GM12873 (cell line): ENCODE measurements around the gene SETD4.

Source experiments
- TF ChIP-seq, protein P1 (sequence below): IDR thresholded peaks from 2 replicates; pipeline ENCODE4 v1.5.1; 2012; ENCODE audit warnings: low read depth, mild to moderate bottlenecking, moderate library complexity, low read length, control low read depth; ENCODE audit not compliant: insufficient read depth; ENCODE audit errors: missing control alignments

Gene SETD4

DNA sequence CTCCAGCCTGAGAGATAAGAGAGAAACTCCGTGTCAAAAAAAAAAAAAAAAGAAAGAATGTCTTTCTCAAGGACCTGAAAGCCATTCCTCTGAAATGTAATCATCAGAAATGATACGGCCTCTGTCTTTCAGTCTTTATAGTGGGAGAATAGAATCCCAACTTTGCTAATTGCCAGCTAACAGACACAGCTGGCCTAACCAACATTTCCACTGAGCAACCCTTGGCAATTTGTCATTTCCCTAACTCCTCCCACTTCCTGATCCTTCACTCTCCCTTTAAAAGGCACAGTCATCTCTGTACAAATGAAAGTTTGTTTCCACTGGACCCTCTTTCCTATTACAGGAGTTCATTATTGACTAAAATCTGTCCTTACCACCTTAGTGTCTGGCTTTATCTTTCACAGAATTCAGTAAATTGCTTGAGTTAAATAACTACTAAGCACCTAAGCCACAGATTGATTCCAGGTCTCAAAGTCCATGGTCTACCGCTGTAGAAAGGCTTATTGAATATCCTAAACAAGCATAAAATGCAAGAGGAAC, 5.2 kb upstream of the SETD4 start:
- TF ChIP-seq, protein P1, sequence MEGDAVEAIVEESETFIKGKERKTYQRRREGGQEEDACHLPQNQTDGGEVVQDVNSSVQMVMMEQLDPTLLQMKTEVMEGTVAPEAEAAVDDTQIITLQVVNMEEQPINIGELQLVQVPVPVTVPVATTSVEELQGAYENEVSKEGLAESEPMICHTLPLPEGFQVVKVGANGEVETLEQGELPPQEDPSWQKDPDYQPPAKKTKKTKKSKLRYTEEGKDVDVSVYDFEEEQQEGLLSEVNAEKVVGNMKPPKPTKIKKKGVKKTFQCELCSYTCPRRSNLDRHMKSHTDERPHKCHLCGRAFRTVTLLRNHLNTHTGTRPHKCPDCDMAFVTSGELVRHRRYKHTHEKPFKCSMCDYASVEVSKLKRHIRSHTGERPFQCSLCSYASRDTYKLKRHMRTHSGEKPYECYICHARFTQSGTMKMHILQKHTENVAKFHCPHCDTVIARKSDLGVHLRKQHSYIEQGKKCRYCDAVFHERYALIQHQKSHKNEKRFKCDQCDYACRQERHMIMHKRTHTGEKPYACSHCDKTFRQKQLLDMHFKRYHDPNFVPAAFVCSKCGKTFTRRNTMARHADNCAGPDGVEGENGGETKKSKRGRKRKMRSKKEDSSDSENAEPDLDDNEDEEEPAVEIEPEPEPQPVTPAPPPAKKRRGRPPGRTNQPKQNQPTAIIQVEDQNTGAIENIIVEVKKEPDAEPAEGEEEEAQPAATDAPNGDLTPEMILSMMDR, result no peak

DNA sequence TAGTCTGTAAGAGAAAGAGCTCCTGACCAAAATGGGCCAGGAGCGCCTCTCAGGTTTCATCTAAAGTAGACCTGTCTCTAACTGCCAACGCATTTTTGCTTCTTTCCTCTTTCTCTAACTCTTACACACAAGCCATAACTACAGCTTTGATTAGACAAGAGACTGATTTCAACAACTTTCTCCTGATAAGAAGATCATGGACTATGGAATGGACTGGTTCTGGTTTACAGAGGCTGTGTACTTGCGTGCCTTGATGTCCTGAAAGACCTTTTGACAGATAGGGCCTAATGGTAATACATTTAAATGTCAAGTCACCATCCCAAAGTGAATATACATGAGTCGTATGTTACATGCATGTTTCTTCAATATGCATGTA, 3.7 kb upstream of the SETD4 start:
- TF ChIP-seq, protein P1, result no peak

DNA sequence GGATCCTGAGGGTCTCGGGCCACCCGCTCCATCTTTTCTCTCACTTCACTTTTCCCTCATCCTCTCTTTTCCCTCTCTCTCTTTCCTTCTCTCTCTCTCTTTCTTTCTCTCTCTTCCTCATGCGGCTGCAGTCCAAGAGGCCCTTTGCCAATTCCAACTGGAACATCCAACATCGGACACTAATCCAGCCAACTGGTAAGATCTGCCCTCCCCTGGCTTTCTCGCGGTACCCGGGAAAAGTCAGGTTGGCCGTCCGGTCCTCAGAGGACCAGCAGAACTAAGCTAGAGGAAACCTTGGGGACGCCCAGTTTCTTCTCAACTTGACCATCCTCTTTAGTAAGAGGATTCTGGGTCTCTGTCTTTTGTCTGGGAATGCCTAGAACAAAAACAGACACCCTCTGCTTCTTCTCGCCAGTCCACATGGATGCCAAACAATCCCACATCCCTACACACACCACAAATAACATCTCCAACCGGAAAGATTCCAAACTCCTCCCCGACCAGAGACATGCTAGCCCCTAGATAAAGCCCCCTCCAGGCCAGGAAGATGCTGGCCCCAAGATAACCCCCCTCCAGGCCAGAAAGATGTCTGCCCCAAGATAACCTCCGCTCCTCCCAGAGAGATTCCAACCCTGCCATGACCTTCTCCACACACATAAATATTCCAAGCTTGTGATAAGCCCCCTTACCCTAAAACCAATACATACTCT, 3.2 kb upstream of the SETD4 start:
- TF ChIP-seq, protein P1, result no peak

DNA sequence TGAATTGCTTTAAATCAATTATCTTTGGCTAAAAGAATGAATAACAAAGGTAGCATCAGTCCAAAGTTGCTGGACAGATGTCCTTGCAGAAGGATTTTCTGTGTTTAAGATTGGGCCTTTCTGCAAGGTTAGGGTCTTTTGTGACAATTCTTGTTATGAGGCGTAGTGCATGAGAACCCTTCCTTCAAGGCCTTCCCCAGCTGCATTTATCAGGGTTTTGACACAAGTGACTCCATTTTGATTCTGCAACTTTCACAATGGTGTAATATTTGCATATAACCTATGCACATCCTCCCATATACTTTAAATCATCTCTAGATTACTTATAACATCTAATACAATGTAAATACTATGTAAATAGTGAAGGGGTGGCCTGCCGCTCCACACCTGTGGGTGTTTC, 1.1 kb upstream of the SETD4 start:
- TF ChIP-seq, protein P1, result no peak

DNA sequence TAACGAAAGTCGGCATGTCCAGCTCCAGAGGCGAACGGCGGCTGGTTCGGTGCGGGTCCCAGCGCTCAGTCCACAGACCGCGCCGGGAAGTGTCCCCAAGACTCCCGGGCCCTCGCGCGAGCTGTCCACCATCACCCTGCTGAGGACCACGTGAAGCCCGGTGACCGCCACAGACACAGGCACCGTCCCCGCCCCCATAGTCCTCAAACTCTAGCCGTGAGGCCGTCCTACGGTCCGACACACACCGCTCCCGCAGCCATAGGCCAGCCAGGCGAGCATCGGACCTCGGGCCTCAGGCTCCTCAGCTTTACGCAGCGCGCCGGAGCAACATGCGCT, 535 bp downstream of the SETD4 start:
- TF ChIP-seq, protein P1, result no peak

DNA sequence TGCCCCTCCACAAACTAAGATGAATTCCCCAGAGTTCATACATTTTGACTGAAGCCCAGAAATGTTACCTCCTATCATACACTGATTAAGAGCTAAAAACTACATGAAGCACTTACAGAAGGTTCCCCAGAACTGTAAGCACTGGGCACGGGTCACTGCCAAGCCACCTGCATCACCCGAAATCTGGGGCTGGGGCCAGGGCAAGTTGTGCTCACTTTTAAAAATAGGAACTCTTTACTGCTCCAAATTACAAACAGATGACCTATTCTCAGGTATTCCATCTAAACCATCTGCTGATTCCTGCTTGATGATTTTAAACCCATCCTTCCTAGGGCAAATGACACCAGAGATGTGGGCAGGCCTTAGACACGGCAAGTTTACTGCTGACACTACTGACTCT, 4.8 kb downstream of the SETD4 start:
- TF ChIP-seq, protein P1, result no peak

DNA sequence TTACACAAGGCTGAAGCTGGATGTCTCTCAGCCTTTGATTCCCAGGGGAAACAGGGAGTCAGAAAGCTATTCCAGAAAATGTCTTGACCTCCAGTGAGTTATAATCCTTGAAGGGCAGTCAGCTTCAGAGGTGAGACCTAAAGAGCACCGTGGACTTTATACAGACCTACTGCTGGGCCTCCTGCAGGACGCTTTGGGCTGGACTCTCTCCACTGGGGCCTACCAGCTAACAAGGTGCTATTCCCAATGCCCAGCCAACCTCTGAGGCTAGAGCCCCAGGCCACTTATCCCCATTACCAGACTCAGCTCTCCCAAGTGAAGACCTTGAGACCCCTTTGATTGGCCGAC, 6.6 kb downstream of the SETD4 start:
- TF ChIP-seq, protein P1, result no peak
